DOHH2 (cell line): ENCODE results near the gene COPG1.

ENCODE experiments used
- H3F3A ChIP-seq: fragments of 200-600 bp; sonication (generic), shearing (Covaris generic); 2 replicates; pipeline ENCODE4 v1.6.0; 2016; ENCODE audit warnings: antibody characterized with exemption, mild to moderate bottlenecking; ENCODE audit not compliant: control insufficient read depth, insufficient read depth
- H3K27ac ChIP-seq: fragments of 200-600 bp; sonication (generic); 2 replicates; pipeline ENCODE4 v1.5.1; 2014; ENCODE audit warnings: low read depth, mild to moderate bottlenecking, low read length, moderate library complexity
- H3K27me3 ChIP-seq: fragments of 200-600 bp; sonication (generic); 2 replicates; pipeline ENCODE4 v1.6.1; 2014; ENCODE audit warnings: mild to moderate bottlenecking, low read length, mixed read lengths; ENCODE audit not compliant: control insufficient read depth
- H3K36me3 ChIP-seq: fragments of 200-600 bp; sonication (generic); 2 replicates; pipeline ENCODE4 v1.6.1; 2014; ENCODE audit warnings: mild to moderate bottlenecking, low read length, moderate library complexity, mixed read lengths; ENCODE audit not compliant: control insufficient read depth
- H3K4me1 ChIP-seq: fragments of 200-600 bp; sonication (generic); 2 replicates; pipeline ENCODE4 v1.6.1; 2014; ENCODE audit warnings: mild to moderate bottlenecking, low read length, mixed read lengths; ENCODE audit not compliant: control insufficient read depth
- H3K4me2 ChIP-seq: fragments of 200-600 bp; sonication (generic); 2 replicates; pipeline ENCODE4 v1.6.0; 2014; ENCODE audit warnings: mild to moderate bottlenecking, low read length, moderate library complexity
- H3K4me3 ChIP-seq: fragments of 200-600 bp; sonication (generic); 2 replicates; pipeline ENCODE4 v1.5.1; 2014; ENCODE audit warnings: mild to moderate bottlenecking, low read length, mixed read lengths
- H3K79me2 ChIP-seq: fragments of 200-600 bp; sonication (generic); 2 replicates; pipeline ENCODE4 v1.6.1; 2014; ENCODE audit warnings: mild to moderate bottlenecking, low read length, mixed read lengths; ENCODE audit not compliant: control insufficient read depth
- H3K9me2 ChIP-seq: fragments of 200-600 bp; sonication (generic); replicated peaks from 2 replicates; pipeline ENCODE4 v1.6.1; 2014; ENCODE audit warnings: mild to moderate bottlenecking, low read length, mixed read lengths; ENCODE audit not compliant: control insufficient read depth
- H3K9me3 ChIP-seq: fragments of 200-600 bp; sonication (generic); 2 replicates; pipeline ENCODE4 v1.6.1; 2014; ENCODE audit warnings: antibody characterized with exemption, low read length, mixed read lengths; ENCODE audit not compliant: control insufficient read depth, insufficient read depth
- H4K20me1 ChIP-seq: fragments of 200-600 bp; sonication (generic); 2 replicates; pipeline ENCODE4 v1.6.0; 2014; ENCODE audit warnings: low read depth, mild to moderate bottlenecking, antibody characterized with exemption, low read length, moderate library complexity; ENCODE audit not compliant: control insufficient read depth, insufficient read depth
- CTCF ChIP-seq: fragments of 200-600 bp; sonication (generic); IDR thresholded peaks from one replicate; pipeline ENCODE4 v1.5.1; 2014; ENCODE audit warnings: antibody characterized with exemption, mild to moderate bottlenecking, low read depth, low read length; ENCODE audit not compliant: poor library complexity, severe bottlenecking
- EZH2phosphoT487 ChIP-seq: fragments of 200-600 bp; sonication (generic); IDR thresholded peaks from 2 replicates; pipeline ENCODE4 v1.6.1; 2017; ENCODE audit warnings: borderline replicate concordance, mild to moderate bottlenecking, antibody characterized with exemption, low read length, moderate library complexity, mixed read lengths

Gene COPG1

GRCh38 chr3:129320261-129320660 is 70.9 kb downstream of the COPG1 start:
- Histone ChIP-seq H3K9me3 (no peaks in the 10 kb centered on the region), H3K27me3 (no peaks in the 10 kb centered on the region), H3K4me2 (no peak overlapping the region), H3K79me2 (peaks cover 5% of the 10 kb centered on the region), H3F3A (no peaks in the 10 kb centered on the region), H3K36me3 (no peaks in the 10 kb centered on the region), H3K4me3 (no peak overlapping the region), H4K20me1 (no peaks in the 10 kb centered on the region), H3K27ac (no peak overlapping the region), H3K4me1 (peaks cover 6% of the 10 kb centered on the region), H3K9me2 (no peaks in the 10 kb centered on the region)
- TF ChIP-seq CTCF = no peak
- no peak for TF ChIP-seq EZH2phosphoT487

DNA sequence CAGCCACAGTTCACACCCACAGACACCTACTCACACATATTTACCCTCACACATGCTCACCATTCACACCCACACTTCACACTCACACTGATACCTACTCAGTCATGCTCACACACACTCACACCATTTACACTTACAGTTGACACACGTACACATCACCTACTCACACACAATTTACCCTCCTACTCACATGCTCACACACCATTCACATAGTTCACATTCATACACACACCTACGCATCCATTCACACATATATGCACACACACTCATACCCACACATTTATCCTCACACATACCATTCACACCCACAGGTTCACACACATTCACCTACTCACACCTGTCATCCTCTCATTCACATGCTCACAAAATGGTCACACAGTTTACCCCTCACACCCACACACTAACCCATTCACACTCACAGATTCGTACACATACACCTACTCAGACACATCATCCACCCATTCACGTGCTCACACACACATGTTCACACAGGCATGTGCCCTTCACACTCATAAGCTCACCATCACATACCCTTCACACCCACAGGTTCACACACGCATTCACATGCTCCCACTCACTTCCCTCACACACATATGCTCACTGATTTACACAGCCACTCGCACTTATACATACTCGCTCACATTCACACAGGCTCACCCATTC is 71.5 kb downstream of the COPG1 start:
- Histone ChIP-seq H3F3A (no peaks in the 10 kb centered on the region), H3K79me2 (no peaks in the 10 kb centered on the region), H3K4me1 (peaks cover 6% of the 10 kb centered on the region), H3K27ac (no peak overlapping the region), H3K9me2 (no peaks in the 10 kb centered on the region), H3K9me3 (no peaks in the 10 kb centered on the region), H4K20me1 (no peaks in the 10 kb centered on the region), H3K4me2 (no peak overlapping the region), H3K36me3 (no peaks in the 10 kb centered on the region), H3K27me3 (no peaks in the 10 kb centered on the region), H3K4me3 (no peak overlapping the region)
- TF ChIP-seq EZH2phosphoT487 = no peak
- TF ChIP-seq CTCF = no peak

DNA sequence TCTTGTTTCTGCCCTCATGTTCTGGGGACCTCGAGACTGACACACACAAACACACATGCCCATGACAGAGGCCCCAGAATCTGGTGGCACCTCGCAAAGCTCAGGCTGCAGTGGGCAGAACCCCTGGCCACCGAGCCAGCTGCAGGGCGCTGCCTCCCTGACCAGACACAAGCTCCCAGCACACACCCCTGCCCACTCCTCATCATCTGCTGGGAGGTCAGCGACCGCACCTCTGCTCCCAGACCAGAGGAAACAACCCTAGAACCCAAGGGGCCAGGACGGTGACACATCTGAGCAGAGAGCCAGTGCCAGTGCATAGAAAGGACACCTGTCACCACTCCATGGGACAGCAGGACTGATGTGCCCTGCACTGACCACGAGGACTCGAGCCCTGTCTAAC is 72.5 kb downstream of the COPG1 start:
- no peaks in the 10 kb centered on the region for H3K36me3 ChIP-seq
- no peak for TF ChIP-seq CTCF
- TF ChIP-seq EZH2phosphoT487 = no peak
- H3K79me2 ChIP-seq = no peaks in the 10 kb centered on the region
- no peaks in the 10 kb centered on the region for H3K27me3 ChIP-seq
- H3K27ac ChIP-seq = no peak overlapping the region
- no peaks in the 10 kb centered on the region for H4K20me1 ChIP-seq
- no peak overlapping the region for H3K4me3 ChIP-seq
- H3F3A ChIP-seq = no peaks in the 10 kb centered on the region
- H3K9me2 ChIP-seq = no peaks in the 10 kb centered on the region
- H3K4me2 ChIP-seq = no peak overlapping the region
- peaks cover 3% of the 10 kb centered on the region for H3K4me1 ChIP-seq
- H3K9me3 ChIP-seq = no peaks in the 10 kb centered on the region
